Stimulated activated CD4-positive, alpha-beta T cell treated with anti-CD3 and anti-CD28 coated beads, TNF-alpha, amount 100 ng/mL, for 4 hours (primary cell): ENCODE measurements around the gene ABR.
"Not testable (repeated sequence)": the region's sequence is repeated elsewhere in the genome, so short reads cannot be mapped to it uniquely, and the experiment has no call there.

Experiments
- DNase-seq, 3 experiments: peaks; one replicate each; pipeline ENCODE4 v3.0.0-alpha.2; 2020; ENCODE audit warnings: low read depth in 3 of 3

ABR gene

DNA sequence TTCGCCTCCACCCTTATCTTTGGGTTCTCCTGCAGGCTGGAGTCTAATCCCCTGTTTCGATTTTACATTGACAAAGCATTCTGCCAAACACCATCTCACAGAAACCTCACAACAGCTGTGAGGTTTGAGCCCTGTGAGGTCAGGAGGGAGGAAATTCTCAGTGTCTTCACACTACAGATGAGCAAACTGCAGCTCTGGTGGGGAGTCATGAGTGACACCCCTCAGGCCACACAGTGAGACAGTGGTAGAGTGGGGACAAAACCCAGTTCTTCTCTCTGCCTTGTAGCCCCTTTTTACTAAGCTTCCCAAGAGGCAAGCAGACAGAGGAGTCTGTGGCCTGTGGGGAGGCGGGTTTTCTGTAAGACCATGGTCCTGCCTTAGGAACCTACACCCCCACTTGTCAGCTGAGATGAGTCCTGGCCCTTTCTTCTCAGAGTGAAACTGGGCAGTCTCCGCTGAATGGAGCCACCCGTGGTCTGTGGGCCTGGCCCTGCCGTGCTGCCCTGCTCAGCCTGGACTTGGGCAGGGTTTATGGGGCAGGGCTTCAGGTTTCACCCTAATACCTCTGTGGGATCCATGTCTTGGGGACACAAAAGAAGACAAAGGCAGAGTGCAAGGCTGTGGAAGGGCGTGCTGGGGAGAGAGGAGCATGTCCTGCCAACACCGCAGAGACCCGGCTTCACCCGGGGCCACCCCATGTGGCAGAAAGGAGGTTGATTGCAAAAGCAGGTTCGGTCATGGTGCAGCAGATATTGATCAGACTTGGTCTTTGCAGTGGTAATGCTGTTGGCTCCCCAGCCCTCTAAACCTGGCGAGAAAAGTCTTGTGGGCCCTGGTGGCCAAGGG lies 59.0 kb downstream of the ABR start:
- no peak for DNase-seq

DNA sequence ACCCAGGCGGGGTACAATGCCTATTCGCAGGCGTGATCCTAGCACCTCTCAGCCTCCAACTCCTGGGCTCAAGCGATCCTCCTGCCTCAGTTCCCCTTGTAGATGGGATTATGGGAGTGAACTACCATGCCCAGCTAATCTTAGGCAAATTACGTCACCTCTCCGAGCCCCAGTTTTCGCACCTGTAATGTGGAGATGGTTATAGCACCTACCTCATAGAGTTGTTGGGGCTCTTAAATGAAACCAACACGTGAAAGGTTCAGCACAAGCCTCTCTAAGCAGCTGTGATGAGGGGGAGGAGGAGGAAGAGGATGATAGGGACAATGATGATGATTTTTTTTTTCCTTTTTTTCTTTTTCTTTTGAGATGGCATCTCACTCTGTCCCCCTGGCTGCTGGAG lies 59.9 kb downstream of the ABR start:
- no peak for DNase-seq

DNA sequence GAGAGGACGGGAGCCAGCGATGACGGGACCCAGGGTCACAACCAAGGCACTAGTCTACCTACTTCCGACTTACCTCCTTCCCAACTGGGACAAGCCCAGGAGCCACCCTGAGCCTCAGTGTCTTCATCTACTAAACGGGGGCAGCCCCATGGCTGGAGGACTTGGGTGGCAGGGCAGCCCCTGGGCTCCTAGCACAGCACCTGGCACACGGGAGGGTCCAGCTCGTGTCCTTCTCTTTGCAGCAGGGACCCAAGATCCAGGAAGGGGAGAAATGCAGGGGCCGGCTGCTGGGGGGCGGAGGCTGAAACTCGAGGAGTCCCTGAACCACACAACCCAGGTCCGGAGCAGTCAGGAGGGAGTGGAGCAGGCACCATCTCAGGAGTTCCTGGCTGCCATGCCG lies 63.2 kb downstream of the ABR start:
- DNase-seq, result no peak

DNA sequence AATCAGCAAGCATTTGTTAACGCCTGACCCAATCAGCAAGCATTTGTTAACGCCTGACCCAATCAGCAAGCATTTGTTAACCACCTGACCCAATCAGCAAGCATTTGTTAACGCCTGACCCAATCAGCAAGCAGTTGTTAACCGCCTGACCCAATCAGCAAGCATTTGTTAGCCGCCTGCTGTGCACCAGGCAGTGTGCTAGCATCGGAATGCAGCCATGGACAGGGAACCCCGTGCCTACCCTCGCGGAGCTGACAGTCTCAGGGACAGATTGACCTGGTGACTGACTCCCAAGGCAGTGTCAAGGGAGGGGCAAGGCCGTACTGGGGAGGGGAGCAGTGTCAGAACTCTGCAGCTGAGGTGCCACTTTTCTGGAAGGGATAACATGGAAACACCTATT lies 66.9 kb downstream of the ABR start:
- DNase-seq, result no peak

DNA sequence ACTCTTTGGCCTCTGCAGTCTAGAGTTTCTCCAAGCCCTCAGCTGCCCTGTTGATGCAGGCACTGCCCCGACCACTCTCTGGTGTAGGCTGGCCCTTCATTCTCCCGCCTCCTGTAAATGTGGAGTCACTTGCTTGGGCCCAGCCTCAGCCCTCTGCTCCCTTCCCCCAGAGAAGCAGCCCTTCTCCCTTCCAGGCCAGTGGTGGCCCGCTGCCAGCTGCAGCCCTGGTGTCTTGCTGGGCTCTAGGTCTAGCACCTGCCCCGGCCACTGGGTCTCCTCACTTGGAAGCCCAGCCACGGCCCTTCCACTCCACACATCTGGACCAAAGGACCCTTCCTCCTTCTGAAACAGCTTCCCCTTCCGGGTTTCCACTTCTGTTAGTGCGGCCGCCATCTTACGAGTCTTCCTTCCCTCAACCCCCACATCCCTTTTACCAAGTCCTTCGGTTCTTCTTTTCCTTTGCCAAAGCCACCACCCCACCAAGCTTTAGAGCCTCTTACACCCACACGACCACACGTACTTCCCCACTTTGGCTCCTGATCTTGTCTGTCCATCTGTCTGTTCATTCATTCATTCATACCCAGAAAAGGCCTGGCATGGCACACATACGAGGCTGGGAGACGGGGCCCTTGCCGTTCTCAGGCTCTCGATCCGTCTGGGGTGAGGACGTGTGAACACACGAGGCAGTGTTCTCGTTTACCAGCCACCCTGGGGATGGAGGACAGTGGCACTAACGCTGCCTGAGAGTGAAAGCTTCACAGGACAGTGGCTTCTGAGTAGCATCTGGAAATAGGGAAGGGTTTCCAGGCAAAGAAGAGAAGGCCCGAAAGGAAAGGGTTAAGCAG lies 68.0 kb downstream of the ABR start:
- no peak for DNase-seq

DNA sequence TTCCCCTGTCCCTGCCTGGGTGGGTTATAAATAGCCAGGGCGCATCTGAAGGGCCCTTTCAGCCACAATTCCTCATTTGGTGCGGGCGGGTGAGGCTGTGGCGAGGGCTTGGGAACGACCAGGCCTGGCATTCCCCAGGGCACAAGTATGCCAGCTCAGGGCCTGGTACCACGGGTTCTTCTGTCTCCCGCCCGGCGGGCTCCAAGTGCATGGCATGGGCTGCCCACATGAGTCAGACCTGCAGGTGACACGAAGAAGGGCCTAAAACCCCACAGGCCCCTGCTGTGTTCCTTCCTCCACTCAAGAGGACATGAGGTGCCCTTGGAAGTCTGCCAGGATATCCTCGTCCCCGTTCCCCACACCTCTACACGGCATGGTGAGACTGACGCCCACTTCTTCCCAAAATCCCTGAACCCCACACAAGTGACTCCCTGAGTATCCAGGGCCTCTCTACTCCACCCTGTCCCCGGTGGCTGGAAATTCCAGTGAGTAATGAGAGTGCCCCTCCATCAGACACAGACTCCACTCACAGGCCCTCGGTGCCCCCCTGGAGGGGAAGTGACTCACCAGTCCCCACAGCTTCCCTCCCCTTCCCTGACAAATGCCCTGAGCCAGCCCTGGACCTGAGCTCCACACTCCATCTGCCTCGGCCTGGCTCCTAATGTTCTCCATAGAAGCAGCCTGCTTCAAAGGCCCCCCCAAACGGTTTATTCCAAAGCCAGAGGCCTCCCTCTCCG lies 68.8 kb downstream of the ABR start:
- no peak for DNase-seq

DNA sequence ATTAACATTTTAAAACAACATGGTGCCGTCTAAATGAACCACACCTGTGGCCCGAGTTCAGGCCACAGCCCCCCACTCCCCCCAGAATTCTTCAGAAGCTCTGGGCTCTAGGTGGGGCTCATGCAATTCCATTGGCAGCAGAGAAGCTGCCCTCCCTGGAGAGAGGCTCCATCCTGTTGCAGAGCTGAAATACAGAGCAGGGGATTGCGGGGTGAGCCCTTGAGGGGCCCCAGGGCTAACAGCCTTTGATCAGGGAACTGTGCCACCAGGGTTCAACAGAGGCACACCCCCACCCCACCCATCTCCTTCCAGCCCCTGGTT lies 69.3 kb downstream of the ABR start:
- DNase-seq, result no peak

DNA sequence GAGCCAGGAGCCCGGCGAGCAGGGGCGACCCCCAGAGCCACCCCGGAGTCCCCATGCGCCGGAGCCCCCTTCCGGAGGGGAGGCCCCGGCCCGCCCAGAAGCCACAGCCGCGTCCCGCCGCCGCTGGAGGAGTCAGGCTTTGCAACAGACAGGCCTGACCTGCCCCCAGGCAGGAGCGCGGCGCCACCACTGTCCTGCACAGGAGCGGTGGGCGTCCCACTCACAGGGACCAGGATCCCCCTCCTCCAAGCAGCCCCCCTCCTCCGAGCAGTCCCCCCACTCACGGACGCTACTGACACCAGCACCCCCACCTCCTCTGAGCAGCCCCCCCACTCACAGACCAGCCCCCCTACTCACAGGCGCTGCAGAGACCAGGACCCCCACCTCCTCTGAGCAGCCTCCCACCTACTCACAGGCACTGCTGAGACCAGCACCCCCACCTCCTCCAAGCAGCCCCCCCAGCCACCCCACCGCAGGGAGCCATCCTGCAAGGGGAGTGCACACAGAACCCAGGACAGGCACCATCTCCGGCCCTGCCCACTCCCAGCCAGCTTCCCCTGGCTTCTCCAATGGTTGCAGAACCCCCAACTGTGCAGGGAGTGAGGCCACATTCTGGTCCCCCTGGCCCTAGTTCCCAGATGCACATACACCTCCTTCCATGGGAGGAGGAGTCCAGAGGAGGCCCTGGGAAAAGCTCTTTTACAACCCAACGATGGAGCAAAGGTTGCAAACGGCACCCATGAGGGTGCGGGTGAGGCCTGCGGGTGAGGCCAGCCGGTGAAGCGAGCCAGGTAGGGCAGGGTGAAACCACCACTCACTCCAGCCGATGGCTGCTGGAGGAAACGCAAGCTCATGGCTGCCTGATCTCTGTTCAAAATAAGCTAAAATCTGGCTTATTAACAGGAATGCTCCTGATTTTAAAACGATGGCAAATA lies 69.9 kb downstream of the ABR start:
- peak in 1 of 3 experiments; percentile 35 for DNase-seq

DNA sequence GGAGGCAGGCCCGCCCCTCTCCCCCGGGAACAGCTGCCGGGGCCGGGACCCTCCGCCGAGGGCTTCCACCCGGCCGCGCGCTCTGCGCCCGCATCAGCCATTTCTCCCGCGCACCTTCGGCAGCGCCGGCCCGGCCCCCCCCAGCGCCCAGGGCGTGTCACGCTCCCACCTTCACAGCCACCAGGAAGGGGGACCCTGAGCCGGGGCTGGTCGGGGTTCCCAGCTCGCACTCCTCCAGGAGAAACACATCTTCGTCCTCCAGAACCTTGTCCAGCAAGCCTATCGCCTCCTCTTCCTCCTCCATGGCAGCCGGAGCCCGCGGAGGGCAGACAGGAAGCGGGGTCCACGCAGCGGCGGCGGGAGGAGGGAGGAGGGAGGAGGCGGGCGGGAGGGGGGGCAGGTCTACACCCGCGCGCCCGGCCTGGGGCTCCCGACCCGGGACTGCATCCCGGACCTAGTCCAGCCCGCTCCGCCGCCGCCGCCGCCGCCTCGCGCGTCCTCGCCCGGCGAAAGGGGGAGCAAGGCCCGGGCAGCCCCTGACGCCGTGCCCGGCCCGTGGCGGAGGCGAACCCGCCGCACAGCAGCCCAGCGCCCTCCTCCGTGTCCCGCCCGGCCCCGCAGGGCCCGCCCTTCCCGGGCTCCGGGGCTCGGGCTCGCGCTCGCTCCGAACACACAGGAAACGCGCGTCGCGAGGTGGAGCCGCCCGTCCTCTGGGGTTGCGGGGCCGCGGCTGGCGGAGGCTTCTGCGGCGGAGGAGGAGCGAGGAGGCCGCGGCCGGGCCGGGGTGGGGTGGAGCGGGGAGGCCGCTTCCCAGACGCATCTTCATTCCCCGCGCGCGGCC lies 70.8 kb downstream of the ABR start:
- DNase-seq, result peak; percentile 34 to 54 (median 40)

DNA sequence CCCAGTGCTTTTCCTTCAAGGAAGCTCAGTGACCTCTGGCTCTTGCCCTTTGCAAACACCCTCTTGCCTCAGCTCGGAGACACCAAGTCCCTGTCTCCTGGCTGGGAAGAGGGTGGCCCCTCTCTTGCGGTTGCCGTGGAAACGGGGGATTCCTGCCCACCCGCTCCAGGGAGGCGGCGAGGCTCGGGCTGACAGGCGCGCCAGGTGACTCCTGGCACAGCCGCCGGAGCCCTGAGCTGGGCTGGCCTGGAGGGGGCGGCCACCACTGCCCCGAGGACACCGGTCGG lies 71.4 kb downstream of the ABR start:
- no peak for DNase-seq

DNA sequence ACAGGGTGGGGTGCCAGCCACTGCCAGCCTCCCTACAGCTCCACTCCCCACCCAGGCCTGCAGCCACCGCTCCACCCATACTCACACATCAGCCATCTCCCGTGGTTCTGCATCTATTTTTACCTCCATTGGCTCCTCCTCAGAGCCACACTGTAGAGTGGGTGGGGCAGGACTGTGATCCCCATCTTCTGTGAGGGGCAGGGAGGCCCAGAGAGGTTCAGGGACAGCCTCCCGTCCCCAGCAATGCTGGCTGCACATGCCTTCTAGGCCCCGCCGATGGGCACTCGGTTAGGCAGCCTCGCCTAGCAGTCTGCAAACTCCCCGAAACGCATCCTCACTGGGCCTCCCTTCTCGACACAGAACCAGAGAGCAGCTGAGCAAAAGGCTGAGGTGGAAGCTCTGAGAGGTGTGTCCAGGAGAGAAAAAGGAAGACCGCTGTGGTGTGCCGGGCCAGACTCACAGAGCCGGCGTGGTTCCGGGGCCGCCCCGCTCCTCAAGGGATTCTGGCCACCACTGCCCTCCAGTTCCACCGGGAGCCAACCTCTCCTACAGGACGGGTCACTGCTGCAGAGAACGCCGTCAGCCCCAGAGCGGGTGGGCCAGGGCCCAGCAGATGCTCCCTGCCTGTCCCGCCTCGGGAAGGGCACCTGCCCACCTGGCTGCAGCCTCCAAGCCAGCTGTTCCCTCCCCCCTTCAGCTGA lies 71.9 kb downstream of the ABR start:
- no peak for DNase-seq

DNA sequence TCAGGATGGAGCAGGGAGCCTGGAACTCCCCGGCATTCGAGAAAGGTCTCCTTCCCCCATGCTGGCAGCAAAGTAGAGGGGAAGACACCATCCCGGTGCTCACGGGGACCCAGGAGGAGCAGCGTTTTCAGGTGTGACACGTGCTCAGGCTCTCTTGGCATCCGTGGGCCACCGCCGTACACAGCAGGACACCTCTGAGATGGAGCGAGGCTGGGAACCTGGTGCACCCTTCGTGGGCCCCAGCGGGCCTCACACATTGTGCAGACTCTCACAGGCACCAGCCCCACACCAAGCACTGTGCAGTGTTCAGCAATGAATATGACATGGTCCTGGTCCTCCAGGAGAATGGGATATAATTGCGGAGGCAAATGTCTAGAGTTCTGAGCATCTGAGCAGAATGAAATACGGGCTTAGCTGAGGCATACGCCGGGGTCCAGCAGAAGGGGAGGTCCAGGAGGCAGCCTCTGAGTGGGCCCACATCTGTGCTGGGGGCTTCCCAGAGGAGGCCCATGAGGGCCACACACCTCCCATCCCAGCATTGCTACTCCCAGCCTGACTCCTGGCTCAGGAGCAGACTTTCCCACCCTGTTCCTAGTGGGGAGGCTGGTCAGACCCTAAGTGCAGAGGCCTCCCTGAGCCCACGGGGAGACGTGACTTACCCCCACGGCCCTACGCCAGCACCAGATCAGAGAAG lies 72.6 kb downstream of the ABR start:
- DNase-seq, result no peak

DNA sequence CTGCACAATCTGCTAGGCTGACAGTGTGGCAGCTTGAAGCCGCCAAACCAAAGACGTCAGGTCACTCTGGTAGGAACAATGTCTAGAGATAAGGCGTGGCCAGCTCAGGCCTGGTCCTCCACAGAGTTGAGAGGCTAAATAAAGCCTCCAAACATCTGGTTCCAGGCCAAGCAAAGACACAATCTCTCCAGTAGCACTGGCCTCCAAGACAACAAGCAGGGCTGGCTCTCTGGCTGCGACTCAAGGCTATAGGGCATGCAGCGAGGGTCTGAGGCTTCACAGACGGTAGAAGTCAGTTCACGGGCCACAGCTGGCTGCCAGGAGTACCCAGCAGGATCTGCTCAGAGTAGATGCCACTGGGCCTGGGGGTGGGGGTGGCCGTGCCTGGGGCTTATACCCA lies 75.6 kb downstream of the ABR start:
- DNase-seq, result no peak

DNA sequence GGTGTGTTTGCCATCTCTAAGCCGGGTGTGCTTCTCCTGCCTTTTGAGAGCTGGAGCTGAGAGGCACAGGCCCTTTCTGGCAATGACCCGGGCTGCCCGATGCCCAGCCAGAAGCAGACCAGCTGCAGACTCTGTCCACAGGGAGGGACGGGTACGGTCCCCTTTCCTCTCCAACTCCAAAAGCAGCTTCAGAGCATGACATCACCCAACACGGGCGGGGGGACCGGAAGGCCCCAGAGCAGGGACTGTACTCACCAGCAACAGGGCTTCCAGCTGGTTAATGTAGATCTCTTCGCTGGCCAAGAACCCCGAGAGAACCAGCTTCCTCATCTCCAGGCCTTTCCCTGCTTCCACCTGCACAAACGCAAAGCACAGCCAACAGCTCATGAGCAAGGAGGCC lies 79.4 kb downstream of the ABR start:
- no peak for DNase-seq

DNA sequence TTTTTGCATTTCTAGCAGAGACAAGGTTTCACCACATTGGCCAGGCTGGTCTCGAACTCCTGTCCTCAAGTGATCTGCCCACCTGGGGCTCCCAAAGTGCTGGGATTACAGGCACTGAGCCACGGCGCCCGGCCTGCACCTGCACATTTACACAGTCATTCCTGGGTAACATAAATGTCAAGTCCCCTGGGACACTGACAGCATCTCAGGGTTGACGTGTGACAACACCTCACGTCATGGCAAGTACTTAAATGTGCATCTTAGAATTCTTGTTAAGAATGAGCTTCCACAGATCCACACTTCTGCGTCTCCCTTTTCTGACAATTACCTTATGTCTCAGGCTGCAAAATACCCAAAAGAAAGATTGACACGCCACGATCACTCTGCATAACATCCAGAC lies 80.5 kb downstream of the ABR start:
- no peak for DNase-seq

DNA sequence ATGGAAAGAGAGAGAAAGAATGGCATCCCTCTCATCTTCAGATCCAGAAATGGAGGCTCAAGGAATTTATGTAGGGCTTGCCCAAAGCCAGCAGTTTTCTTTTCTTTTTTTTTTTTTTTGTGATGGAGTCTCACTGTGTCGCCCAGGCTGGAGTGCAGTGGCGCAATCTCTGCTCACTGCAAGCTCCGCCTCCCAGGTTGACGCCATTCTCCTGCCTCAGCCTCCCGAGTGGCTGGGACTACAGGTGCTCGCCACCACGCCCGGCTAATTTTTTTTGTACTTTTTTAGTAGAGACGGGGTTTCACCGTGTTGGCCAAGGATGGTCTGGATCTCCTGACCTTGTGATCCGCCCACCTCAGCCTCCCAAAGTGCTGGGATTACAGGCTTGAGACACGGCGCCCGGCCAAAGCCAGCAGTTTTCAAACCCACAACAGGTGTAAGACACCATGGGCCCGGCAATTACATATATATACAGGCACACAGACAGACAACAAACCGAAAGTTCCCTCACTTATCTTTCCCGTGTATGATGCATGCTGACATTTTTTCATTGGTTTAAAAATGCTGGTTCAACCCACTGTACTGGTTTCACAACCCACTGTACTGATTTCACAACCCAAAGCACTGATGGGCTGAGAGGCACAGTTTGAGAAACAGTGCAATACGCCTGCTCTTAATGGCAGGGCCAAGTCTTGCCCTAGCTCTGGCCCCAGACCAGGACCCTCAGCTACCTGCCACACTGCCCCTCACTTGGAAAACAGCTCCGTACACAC lies 81.6 kb downstream of the ABR start:
- DNase-seq, result not testable (repeated sequence)

DNA sequence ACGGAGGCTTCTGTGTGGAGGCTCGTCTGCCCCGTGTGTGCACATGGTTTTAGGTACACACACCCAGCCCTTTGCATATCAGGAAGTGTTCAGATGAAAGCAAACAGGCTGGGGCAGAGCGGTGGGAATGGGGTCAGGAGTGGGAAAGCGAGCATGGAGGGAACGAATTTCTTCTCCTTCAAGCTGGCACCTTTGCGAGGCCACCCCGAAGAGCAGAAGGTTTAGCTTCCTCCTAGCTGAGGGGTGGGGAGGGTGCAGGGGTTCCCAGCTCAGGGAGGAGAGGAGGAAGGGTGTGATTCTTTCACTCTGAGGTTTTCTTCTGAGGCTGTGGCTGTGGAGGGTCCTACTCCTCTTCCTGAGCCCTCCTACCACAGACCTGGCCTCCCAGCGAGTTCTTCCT lies 83.6 kb downstream of the ABR start:
- DNase-seq, result no peak

DNA sequence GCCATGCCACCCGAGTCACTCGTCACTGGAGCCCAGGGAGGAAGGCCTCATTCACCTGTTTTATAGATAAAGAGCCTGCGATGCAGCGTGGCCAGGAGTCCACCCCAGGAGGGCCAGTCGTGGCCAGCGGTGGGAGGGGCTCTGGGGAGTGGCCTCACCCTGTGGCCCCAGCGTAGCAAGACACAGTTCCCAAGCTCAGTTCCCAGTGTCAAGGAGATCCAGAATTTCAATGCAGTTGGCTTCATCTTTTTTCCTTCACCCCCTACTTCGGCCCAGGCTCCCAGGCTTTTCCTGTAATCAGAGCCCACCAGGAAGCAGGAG lies 84.0 kb downstream of the ABR start:
- DNase-seq, result no peak
